A549 (cell line): Measurements from ENCODE around the gene SPRYD3.

Source experiments
- BHLHE40 ChIP-seq: IDR thresholded peaks from 2 replicates; pipeline ENCODE4 v1.6.1; 2012; ENCODE audit warnings: low read depth, low read length, inconsistent platforms
- CTCF ChIP-seq: fragments of >200 bp; sonication (Bioruptor Twin); formaldehyde crosslinking; IDR thresholded peaks from 3 replicates; pipeline ENCODE4 v1.5.1; 2016
- E2F6 ChIP-seq: IDR thresholded peaks from 2 replicates; pipeline ENCODE4 v1.6.1; 2012; ENCODE audit warnings: low read depth, borderline replicate concordance
- EP300 ChIP-seq, 2 experiments: fragments of >200 bp; sonication (Bioruptor Twin); formaldehyde crosslinking; IDR thresholded peaks; 2 replicates in 1 of 2; 3 replicates in 1 of 2; pipeline ENCODE4 v1.6.1; 2016 to 2017
- FOXS1 ChIP-seq: fragments of 250-450 bp; sonication (Bioruptor Pico); IDR thresholded peaks from 2 replicates; pipeline ENCODE4 v1.5.0; 2020; ENCODE audit warnings: mild to moderate bottlenecking, moderate library complexity
- GATA3 ChIP-seq: IDR thresholded peaks from 2 replicates; pipeline ENCODE4 v1.6.1; 2012; ENCODE audit warnings: borderline replicate concordance
- HES2 ChIP-seq: fragments of >200 bp; sonication (Bioruptor Twin); formaldehyde crosslinking; IDR thresholded peaks from 2 replicates; pipeline ENCODE4 v1.6.1; 2016
- JUN ChIP-seq, 2 experiments: fragments of >200 bp; sonication (Bioruptor Twin); formaldehyde crosslinking; IDR thresholded peaks; 2 replicates in 1 of 2; 3 replicates in 1 of 2; pipeline ENCODE4 v1.6.1; 2016 to 2017
- JUNB ChIP-seq: fragments of >200 bp; sonication (Bioruptor Twin); formaldehyde crosslinking; IDR thresholded peaks from 2 replicates; pipeline ENCODE4 v1.6.1; 2016
- NFE2L2 ChIP-seq: fragments of 150-350 bp; conservative IDR thresholded peaks from 2 replicates; pipeline ENCODE4 v1.6.1; 2014; ENCODE audit warnings: low read length
- NPAS2 ChIP-seq: fragments of 250-450 bp; sonication (Bioruptor Pico); IDR thresholded peaks from 2 replicates; pipeline ENCODE4 v1.8.0; 2022; ENCODE audit warnings: mild to moderate bottlenecking, moderate library complexity, borderline replicate concordance
- POLR2A ChIP-seq: IDR thresholded peaks from 2 replicates; pipeline ENCODE4 v1.6.1; 2012; ENCODE audit warnings: mild to moderate bottlenecking, low read length
- RNF2 ChIP-seq: fragments of 200-600 bp; sonication (generic); IDR thresholded peaks from 2 replicates; pipeline ENCODE4 v1.6.1; 2016; ENCODE audit warnings: low read depth, mild to moderate bottlenecking, antibody characterized with exemption, moderate library complexity, borderline replicate concordance

- TF ChIP-seq CTCF (no peak), JUNB (no peak), RNF2 (no peak), POLR2A (no peak), JUN (IDR thresholded peaks at IDR 0.05) (no peak), GATA3 (no peak), NPAS2 (CRISPR knock-in tag) (no peak), BHLHE40 (no peak), HES2 (no peak), EP300 (IDR thresholded peaks at IDR 0.05) (no peak), FOXS1 (CRISPR knock-in tag) (no peak), NFE2L2 (no peak), E2F6 (no peak)
Observed at GRCh38 chr12:53118751-53119300, 39.6 kb upstream of the SPRYD3 start.
